Liver (tissue), 9 donors: ENCODE measurements around the gene EDRF1. TPM values are rescaled to one million over a fixed set of nuclear protein-coding genes. Genes with fewer than 3 reads are reported as not detected.
A peak's percentile ranks its signal among the peaks of the same experiment; 100 is the strongest.

ENCODE experiments used
- DNase-seq: peaks from one replicate; pipeline ENCODE4 v3.0.0-alpha.2; 2017; ENCODE audit warnings: low spot score
- H3K27ac ChIP-seq, 2 donors: one replicate each; pipeline ENCODE4 v1.7.0; 2013; ENCODE audit warnings: inconsistent platforms in 2 of 2, low read length in 2 of 2, control low read depth in 1 of 2, low read depth in 1 of 2, mild to moderate bottlenecking in 1 of 2
- H3K27me3 ChIP-seq, 4 donors: one replicate each; pipeline versions ENCODE4 v1.6.1 to v1.7.0; 2013; ENCODE audit warnings: low read length in 3 of 4, inconsistent platforms in 1 of 4, mild to moderate bottlenecking in 1 of 4, moderate library complexity in 1 of 4; ENCODE audit not compliant: control insufficient read depth in 4 of 4, insufficient read depth in 4 of 4
- H3K36me3 ChIP-seq, 4 donors: one replicate each; pipeline versions ENCODE4 v1.6.1 to v1.7.0; 2013; ENCODE audit warnings: low read length in 3 of 4, mild to moderate bottlenecking in 3 of 4, low read depth in 1 of 4, moderate library complexity in 1 of 4; ENCODE audit not compliant: control insufficient read depth in 4 of 4, insufficient read depth in 3 of 4
- H3K4me1 ChIP-seq, 4 donors: one replicate each; pipeline versions ENCODE4 v1.6.1 to v1.7.0; 2013; ENCODE audit warnings: low read length in 3 of 4, mild to moderate bottlenecking in 3 of 4, moderate library complexity in 1 of 4; ENCODE audit not compliant: control insufficient read depth in 4 of 4, insufficient read depth in 4 of 4
- H3K4me3 ChIP-seq, 3 donors: one replicate each; pipeline versions ENCODE4 v1.6.1 to v1.7.0; 2013; ENCODE audit warnings: low read length in 3 of 3, control low read depth in 1 of 3, low read depth in 1 of 3, mild to moderate bottlenecking in 1 of 3
- H3K9ac ChIP-seq, 2 donors: one replicate each; pipeline ENCODE4 v1.7.0; 2013; ENCODE audit warnings: low read length in 2 of 2, mild to moderate bottlenecking in 2 of 2, moderate library complexity in 2 of 2, control low read depth in 1 of 2, low read depth in 1 of 2
- H3K9me3 ChIP-seq, 4 donors: one replicate each; pipeline versions ENCODE4 v1.6.1 to v1.7.0; 2013; ENCODE audit warnings: low read length in 3 of 4; ENCODE audit not compliant: control insufficient read depth in 4 of 4
- ATF3 ChIP-seq: IDR thresholded peaks from 2 replicates; pipeline ENCODE4 v1.6.1; 2016; ENCODE audit warnings: antibody characterized with exemption
- CTCF ChIP-seq: fragments of 150-350 bp; IDR thresholded peaks from 2 replicates; pipeline ENCODE4 v1.5.1; 2017; ENCODE audit warnings: improper control_type of control experiment, low read depth, low read length; ENCODE audit not compliant: missing input control
- EGR1 ChIP-seq, 2 donors: IDR thresholded peaks; 2 replicates each; pipeline ENCODE4 v1.6.1; 2016 to 2018; ENCODE audit warnings: antibody characterized with exemption in 2 of 2, low read depth in 2 of 2
- FOXA2 ChIP-seq: IDR thresholded peaks from 2 replicates; pipeline ENCODE4 v1.6.1; 2016; ENCODE audit warnings: antibody characterized with exemption
- GABPA ChIP-seq, 2 donors: IDR thresholded peaks in 1 of 2; conservative IDR thresholded peaks in 1 of 2; 2 replicates each; pipeline ENCODE4 v1.6.1; 2016; ENCODE audit warnings: antibody characterized with exemption in 2 of 2, mild to moderate bottlenecking in 1 of 2, moderate library complexity in 1 of 2
- HNF4A ChIP-seq, 2 donors: conservative IDR thresholded peaks; 2 replicates each; pipeline ENCODE4 v1.6.1; 2016; ENCODE audit warnings: antibody characterized with exemption in 2 of 2, mild to moderate bottlenecking in 2 of 2
- HNF4G ChIP-seq: IDR thresholded peaks from 2 replicates; pipeline ENCODE4 v1.6.1; 2016; ENCODE audit warnings: antibody characterized with exemption
- JUND ChIP-seq, 2 donors: IDR thresholded peaks; 2 replicates each; pipeline ENCODE4 v1.6.1; 2016; ENCODE audit warnings: antibody characterized with exemption in 2 of 2
- NR2F2 ChIP-seq: IDR thresholded peaks from 2 replicates; pipeline ENCODE4 v1.6.1; 2016; ENCODE audit warnings: antibody characterized with exemption
- RAD21 ChIP-seq, 2 donors: IDR thresholded peaks; 2 replicates each; pipeline ENCODE4 v1.6.1; 2016; ENCODE audit warnings: antibody characterized with exemption in 2 of 2, mild to moderate bottlenecking in 2 of 2
- RXRA ChIP-seq, 2 donors: IDR thresholded peaks; 2 replicates each; pipeline ENCODE4 v1.6.1; 2017 to 2018; ENCODE audit warnings: antibody characterized with exemption in 2 of 2, mild to moderate bottlenecking in 1 of 2
- TAF1 ChIP-seq: conservative IDR thresholded peaks from 2 replicates; pipeline ENCODE4 v1.6.1; 2016; ENCODE audit warnings: antibody characterized with exemption, mild to moderate bottlenecking
- YY1 ChIP-seq: IDR thresholded peaks from 2 replicates; pipeline ENCODE4 v1.6.1; 2016; ENCODE audit warnings: antibody characterized with exemption, mild to moderate bottlenecking
- WGBS: extraction: QIAGEN DNeasy Blood & Tissue Kit; methylation state at CpG from one replicate; pipeline ENCODE4 v1.1.7; 2013; 5-methylcytosine and 5-hydroxymethylcytosine counted together
- polyA plus RNA-seq, 2 donors: library from polyadenylated mRNA; stranded (reverse) in 1 of 2; unstranded in 1 of 2; fragments of 200-250 nt in 1 of 2; fragments of >200 nt in 1 of 2; fragmentation: Nextera tagmentation in 1 of 2; extraction: Ambion mirVana in 1 of 2; gene quantifications; one replicate each; pipeline versions ENCODE4 v1.2.1 to v1.2.3, GENCODE V29; 2013 to 2015
- total RNA-seq, 2 donors: library from RNA; depleted of rRNA; stranded (reverse); fragments of >200 nt; gene quantifications; one replicate each; pipeline ENCODE4 v1.2.3, GENCODE V29; 2014
- TF ChIP-seq, protein P1 (sequence below): IDR thresholded peaks from 2 replicates; pipeline ENCODE4 v1.6.1; 2016; ENCODE audit warnings: antibody characterized with exemption, mild to moderate bottlenecking
- donor health status: healthy.
- donor health status: healthy.
- donor health status: healthy.
- donor health status: healthy.
- donor health status: healthy.

The EDRF1 gene
- total and polyA plus RNA-seq, 4 donors: 3.9 to 17.0 (median 9.2) TPM

- 1% methylated on average over 15 of the region's 15 CpGs for WGBS
- TF ChIP-seq GABPA (IDR thresholded peaks at IDR 0.05 in 1 of 2, conservative IDR thresholded peaks at IDR 0.05 in 1 of 2): no peak
- peak; percentile 17 for TF ChIP-seq TAF1
Measured at GRCh38 chr10:125720002-125720382, 483 bp downstream of the EDRF1 start.

DNA sequence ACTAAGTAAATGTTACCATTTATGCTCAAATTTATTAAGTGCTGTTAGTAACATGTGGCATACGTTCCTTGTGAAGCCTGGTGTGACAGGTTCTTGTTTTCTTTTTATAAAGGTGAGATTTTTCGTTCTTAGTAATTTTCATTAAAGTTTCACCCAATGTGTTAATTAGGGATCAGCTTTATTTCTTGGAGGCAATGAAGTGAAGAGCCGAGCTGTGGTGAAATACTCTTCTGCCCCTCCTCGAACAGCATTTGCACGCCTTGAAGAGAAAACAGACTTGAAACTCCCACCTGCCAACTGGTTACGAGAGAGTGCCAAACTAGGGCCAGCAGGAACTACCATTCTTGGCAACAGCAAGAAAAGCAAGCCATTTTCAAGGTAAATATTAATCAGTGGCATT, 1.5 kb downstream of the EDRF1 start:
- no peak for DNase-seq
- no peaks in the 10 kb centered on the region for H3K27me3 ChIP-seq
- H3K36me3 ChIP-seq: peaks cover 0 to 35% (median 33%) of the 10 kb centered on the region in 4 donors
- WGBS: 92% methylated on average over 6 of the region's 6 CpGs
- no peak overlapping the region for H3K27ac ChIP-seq
- peaks cover 4 to 10% (median 7%) of the 10 kb centered on the region in 4 donors for H3K4me1 ChIP-seq
- TF ChIP-seq ATF3 (no peak), TAF1 (no peak), RAD21 (IDR thresholded peaks at IDR 0.05) (no peak), HNF4A (conservative IDR thresholded peaks at IDR 0.05) (no peak), NR2F2 (no peak), EGR1 (IDR thresholded peaks at IDR 0.05; ENCODE audit: low read depth in 2 of 2) (no peak), JUND (IDR thresholded peaks at IDR 0.05) (no peak), YY1 (no peak)
- TF ChIP-seq, protein P1, sequence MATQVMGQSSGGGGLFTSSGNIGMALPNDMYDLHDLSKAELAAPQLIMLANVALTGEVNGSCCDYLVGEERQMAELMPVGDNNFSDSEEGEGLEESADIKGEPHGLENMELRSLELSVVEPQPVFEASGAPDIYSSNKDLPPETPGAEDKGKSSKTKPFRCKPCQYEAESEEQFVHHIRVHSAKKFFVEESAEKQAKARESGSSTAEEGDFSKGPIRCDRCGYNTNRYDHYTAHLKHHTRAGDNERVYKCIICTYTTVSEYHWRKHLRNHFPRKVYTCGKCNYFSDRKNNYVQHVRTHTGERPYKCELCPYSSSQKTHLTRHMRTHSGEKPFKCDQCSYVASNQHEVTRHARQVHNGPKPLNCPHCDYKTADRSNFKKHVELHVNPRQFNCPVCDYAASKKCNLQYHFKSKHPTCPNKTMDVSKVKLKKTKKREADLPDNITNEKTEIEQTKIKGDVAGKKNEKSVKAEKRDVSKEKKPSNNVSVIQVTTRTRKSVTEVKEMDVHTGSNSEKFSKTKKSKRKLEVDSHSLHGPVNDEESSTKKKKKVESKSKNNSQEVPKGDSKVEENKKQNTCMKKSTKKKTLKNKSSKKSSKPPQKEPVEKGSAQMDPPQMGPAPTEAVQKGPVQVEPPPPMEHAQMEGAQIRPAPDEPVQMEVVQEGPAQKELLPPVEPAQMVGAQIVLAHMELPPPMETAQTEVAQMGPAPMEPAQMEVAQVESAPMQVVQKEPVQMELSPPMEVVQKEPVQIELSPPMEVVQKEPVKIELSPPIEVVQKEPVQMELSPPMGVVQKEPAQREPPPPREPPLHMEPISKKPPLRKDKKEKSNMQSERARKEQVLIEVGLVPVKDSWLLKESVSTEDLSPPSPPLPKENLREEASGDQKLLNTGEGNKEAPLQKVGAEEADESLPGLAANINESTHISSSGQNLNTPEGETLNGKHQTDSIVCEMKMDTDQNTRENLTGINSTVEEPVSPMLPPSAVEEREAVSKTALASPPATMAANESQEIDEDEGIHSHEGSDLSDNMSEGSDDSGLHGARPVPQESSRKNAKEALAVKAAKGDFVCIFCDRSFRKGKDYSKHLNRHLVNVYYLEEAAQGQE: no peak
- H3K9me3 ChIP-seq: peaks cover 0 to 3% (median 0%) of the 10 kb centered on the region in 4 donors
- H3K9ac ChIP-seq: no peak overlapping the region
- no peak overlapping the region for H3K4me3 ChIP-seq

More at GRCh38 chr10:125720002-125720382, 483 bp downstream of the EDRF1 start:
- no peak for DNase-seq
- H3K4me3 ChIP-seq: peak overlapping the region; percentile 77 to 95 (median 89)
- H3K36me3 ChIP-seq: peaks cover 0 to 28% (median 25%) of the 10 kb centered on the region in 4 donors
- no peaks in the 10 kb centered on the region for H3K27me3 ChIP-seq
- H3K9ac ChIP-seq: peak overlapping the region; percentile 80 to 94
- H3K9me3 ChIP-seq: peaks cover 0 to 3% (median 0%) of the 10 kb centered on the region in 4 donors
- H3K27ac ChIP-seq: peak overlapping the region; percentile 48 to 79
- H3K4me1 ChIP-seq: peaks cover 4 to 10% (median 7%) of the 10 kb centered on the region in 4 donors

- DNase-seq: no peak
- H3K27me3 ChIP-seq: no peaks in the 10 kb centered on the region
- H3K27ac ChIP-seq: no peak overlapping the region
- no peak overlapping the region for H3K9ac ChIP-seq
- TF ChIP-seq CTCF (no peak), YY1 (no peak), HNF4G (no peak), TAF1 (no peak), RXRA (IDR thresholded peaks at IDR 0.05) (no peak), FOXA2 (no peak), JUND (IDR thresholded peaks at IDR 0.05) (no peak), HNF4A (conservative IDR thresholded peaks at IDR 0.05) (no peak)
- TF ChIP-seq, protein P1: no peak
- peaks cover 0 to 52% (median 49%) of the 10 kb centered on the region in 4 donors for H3K36me3 ChIP-seq
- peaks cover 4 to 10% (median 7%) of the 10 kb centered on the region in 4 donors for H3K4me1 ChIP-seq
- no peaks in the 10 kb centered on the region for H3K9me3 ChIP-seq
- 100% methylated on average over 1 of the region's 1 CpG for WGBS
- H3K4me3 ChIP-seq: no peak overlapping the region
Measured at GRCh38 chr10:125722811-125723210, 3.3 kb downstream of the EDRF1 start.
